GM21447 (cell line): ENCODE measurements around the gene NF1.

Experiments used
- ATAC-seq: cut with Tn5 transposase; IDR thresholded peaks from one replicate; pipeline ENCODE4 v1.9.1; 2021; ENCODE audit not compliant: unreplicated experiment

The NF1 gene

GRCh38 chr17:31394544-31394943, 299.8 kb downstream of the NF1 start:
- ATAC-seq = no peak

GRCh38 chr17:31397256-31397939, 302.6 kb downstream of the NF1 start:
- no peak for ATAC-seq

GRCh38 chr17:31398381-31399311, 303.9 kb downstream of the NF1 start:
- no peak for ATAC-seq

- no peak for ATAC-seq
These were observed 305.7 kb downstream of the NF1 start for GRCh38 chr17:31400481-31400950.

GRCh38 chr17:31401456-31402254, 306.9 kb downstream of the NF1 start:
- no peak for ATAC-seq

- no peak for ATAC-seq
These were observed 309.5 kb downstream of the NF1 start for GRCh38 chr17:31404028-31404949.

GRCh38 chr17:31405890-31406371, 311.2 kb downstream of the NF1 start:
- no peak for ATAC-seq

GRCh38 chr17:31408586-31408985, 313.8 kb downstream of the NF1 start:
- ATAC-seq = no peak

GRCh38 chr17:31411707-31412285, 317.0 kb downstream of the NF1 start:
- no peak for ATAC-seq

GRCh38 chr17:31412511-31412910, 317.7 kb downstream of the NF1 start:
- ATAC-seq = no peak

GRCh38 chr17:31413081-31413799, 318.5 kb downstream of the NF1 start:
- no peak for ATAC-seq

GRCh38 chr17:31413874-31414549, 319.2 kb downstream of the NF1 start:
- ATAC-seq = no peak

GRCh38 chr17:31414550-31414918, 319.8 kb downstream of the NF1 start:
- ATAC-seq = no peak

- no peak for ATAC-seq
These were observed 320.3 kb downstream of the NF1 start for GRCh38 chr17:31415004-31415454.

GRCh38 chr17:31415640-31416502, 321.1 kb downstream of the NF1 start:
- no peak for ATAC-seq

- no peak for ATAC-seq
These were observed 321.7 kb downstream of the NF1 start for GRCh38 chr17:31416503-31416923.

- no peak for ATAC-seq
These were observed 322.4 kb downstream of the NF1 start for GRCh38 chr17:31417051-31417792.
